Left ventricle myocardium inferior (tissue), 1 donor: Measurements from ENCODE around the gene SEMA4C. TPM values are rescaled to one million over a fixed set of nuclear protein-coding genes. Genes with fewer than 3 reads are reported as not detected.

Experiments used
- DNase-seq: peaks from one replicate; pipeline ENCODE4 v3.0.0-alpha.2; 2020
- H3K27ac ChIP-seq: fragments of 200-600 bp; replicated peaks from 2 replicates; pipeline ENCODE4 v1.8.0; 2021
- H3K27me3 ChIP-seq: fragments of 200-600 bp; 2 replicates; pipeline ENCODE4 v1.8.0; 2021; ENCODE audit warnings: low read depth
- H3K36me3 ChIP-seq: fragments of 200-600 bp; 2 replicates; pipeline ENCODE4 v1.8.0; 2021
- H3K4me1 ChIP-seq: fragments of 200-600 bp; 2 replicates; pipeline ENCODE4 v1.8.0; 2021
- H3K4me3 ChIP-seq: fragments of 200-600 bp; 2 replicates; pipeline ENCODE4 v1.8.0; 2021; ENCODE audit warnings: mild to moderate bottlenecking, moderate library complexity
- H3K9me3 ChIP-seq: fragments of 200-600 bp; replicated peaks from 2 replicates; pipeline ENCODE4 v1.8.0; 2021
- intact Hi-C: fragments of 100-400 bp; cut with micrococcal nuclease; formaldehyde crosslinking; loops from one replicate; pipeline ENCODE4 v1.11.0; 2022
- total RNA-seq: library from RNA; stranded (reverse); fragmentation: NEBNext Ultra II Directional; extraction: Animal tissue kit (Norgen Biotek cat#: 25700); gene quantifications from one replicate; pipeline ENCODE4 v1.2.1, GENCODE V29; 2021
- TF ChIP-seq, protein P1 (sequence below): fragments of 200-600 bp; IDR thresholded peaks from 2 replicates; pipeline ENCODE4 v1.8.0; 2021; ENCODE audit warnings: antibody characterized with exemption, mild to moderate bottlenecking, borderline replicate concordance
- donor health status: DM: no; HTN: yes; CAD: no; lungs with severe emphysema.

Gene SEMA4C
- total RNA-seq, 1 donor from 2014 or later = 16.6 TPM

GRCh38 chr2:96878171-96878570 is 8.3 kb upstream of the SEMA4C start:
- intact Hi-C loops = no loop called here
- H3K4me1 ChIP-seq = peaks cover 43% of the 10 kb centered on the region
- H3K27me3 ChIP-seq = no peaks in the 10 kb centered on the region
- H3K27ac ChIP-seq = no peak overlapping the region
- TF ChIP-seq, protein P1, sequence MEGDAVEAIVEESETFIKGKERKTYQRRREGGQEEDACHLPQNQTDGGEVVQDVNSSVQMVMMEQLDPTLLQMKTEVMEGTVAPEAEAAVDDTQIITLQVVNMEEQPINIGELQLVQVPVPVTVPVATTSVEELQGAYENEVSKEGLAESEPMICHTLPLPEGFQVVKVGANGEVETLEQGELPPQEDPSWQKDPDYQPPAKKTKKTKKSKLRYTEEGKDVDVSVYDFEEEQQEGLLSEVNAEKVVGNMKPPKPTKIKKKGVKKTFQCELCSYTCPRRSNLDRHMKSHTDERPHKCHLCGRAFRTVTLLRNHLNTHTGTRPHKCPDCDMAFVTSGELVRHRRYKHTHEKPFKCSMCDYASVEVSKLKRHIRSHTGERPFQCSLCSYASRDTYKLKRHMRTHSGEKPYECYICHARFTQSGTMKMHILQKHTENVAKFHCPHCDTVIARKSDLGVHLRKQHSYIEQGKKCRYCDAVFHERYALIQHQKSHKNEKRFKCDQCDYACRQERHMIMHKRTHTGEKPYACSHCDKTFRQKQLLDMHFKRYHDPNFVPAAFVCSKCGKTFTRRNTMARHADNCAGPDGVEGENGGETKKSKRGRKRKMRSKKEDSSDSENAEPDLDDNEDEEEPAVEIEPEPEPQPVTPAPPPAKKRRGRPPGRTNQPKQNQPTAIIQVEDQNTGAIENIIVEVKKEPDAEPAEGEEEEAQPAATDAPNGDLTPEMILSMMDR = no peak
- no peaks in the 10 kb centered on the region for H3K9me3 ChIP-seq
- no peak overlapping the region for H3K4me3 ChIP-seq
- H3K36me3 ChIP-seq = no peaks in the 10 kb centered on the region
- DNase-seq = no peak

GRCh38 chr2:96877631-96878092 is 7.8 kb upstream of the SEMA4C start:
- no peak overlapping the region for H3K4me3 ChIP-seq
- no peak for DNase-seq
- H3K4me1 ChIP-seq = peaks cover 47% of the 10 kb centered on the region
- TF ChIP-seq, protein P1 = no peak
- no peaks in the 10 kb centered on the region for H3K27me3 ChIP-seq
- no peaks in the 10 kb centered on the region for H3K36me3 ChIP-seq
- no peak overlapping the region for H3K27ac ChIP-seq
- intact Hi-C loops = no loop called here
- H3K9me3 ChIP-seq = no peaks in the 10 kb centered on the region

- H3K36me3 ChIP-seq = no peaks in the 10 kb centered on the region
- H3K9me3 ChIP-seq = no peaks in the 10 kb centered on the region
- no peak overlapping the region for H3K4me3 ChIP-seq
- H3K27me3 ChIP-seq = no peaks in the 10 kb centered on the region
- intact Hi-C loops = no loop called here
- no peak overlapping the region for H3K27ac ChIP-seq
- TF ChIP-seq, protein P1 = no peak
- DNase-seq = no peak
- peaks cover 48% of the 10 kb centered on the region for H3K4me1 ChIP-seq
Measured at GRCh38 chr2:96877042-96877451, 7.2 kb upstream of the SEMA4C start.

- no peak for DNase-seq
- intact Hi-C loops = no loop called here
Measured at GRCh38 chr2:96876269-96877041, 6.6 kb upstream of the SEMA4C start.

DNA sequence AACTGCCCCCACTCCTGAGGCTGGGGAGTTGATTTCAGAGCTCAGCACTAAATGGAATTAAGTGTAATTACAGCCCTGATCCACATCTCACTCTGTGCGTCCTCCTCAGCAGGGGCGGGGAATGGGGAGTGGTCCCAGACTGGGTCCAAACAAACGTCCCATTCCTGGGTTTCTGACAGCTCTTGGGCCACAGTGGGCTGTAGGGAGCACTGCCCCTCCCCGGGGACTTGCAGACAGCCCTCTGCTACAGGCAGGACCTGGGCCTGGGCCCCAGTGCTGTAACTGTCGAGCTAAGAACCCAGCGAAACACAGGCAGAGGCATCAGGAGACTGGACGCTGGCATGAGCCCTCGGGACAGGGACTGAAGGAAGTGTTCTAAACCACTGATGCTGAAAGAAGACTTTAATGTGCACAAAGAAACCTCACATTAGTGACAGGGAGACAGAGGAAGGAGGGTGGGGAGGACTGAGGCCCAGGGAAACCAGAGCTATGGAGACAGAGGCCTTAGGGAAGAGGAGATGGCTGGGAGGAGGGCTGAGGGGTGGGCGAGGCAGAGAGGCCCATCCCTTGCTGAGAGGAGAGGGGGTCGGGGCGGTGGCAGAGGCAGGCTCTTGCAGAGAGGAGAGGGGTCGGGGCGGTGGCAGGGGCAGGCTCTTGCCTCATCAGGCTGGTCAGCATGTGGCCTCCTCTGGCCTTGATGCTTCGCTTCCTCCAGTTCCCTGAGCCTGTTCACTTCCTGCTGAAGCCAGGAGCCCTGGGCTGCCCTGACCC is 5.8 kb upstream of the SEMA4C start:
- intact Hi-C loops = no loop called here
- Histone ChIP-seq H3K27me3 (no peaks in the 10 kb centered on the region), H3K4me1 (peaks cover 49% of the 10 kb centered on the region), H3K4me3 (no peak overlapping the region), H3K9me3 (no peaks in the 10 kb centered on the region), H3K36me3 (no peaks in the 10 kb centered on the region), H3K27ac (peak overlapping the region; percentile 38)
- TF ChIP-seq, protein P1 = no peak
- DNase-seq = no peak

More at GRCh38 chr2:96876269-96877041, 6.6 kb upstream of the SEMA4C start:
- Histone ChIP-seq H3K9me3 (no peaks in the 10 kb centered on the region), H3K4me1 (peaks cover 48% of the 10 kb centered on the region), H3K36me3 (no peaks in the 10 kb centered on the region), H3K27ac (no peak overlapping the region), H3K4me3 (no peak overlapping the region), H3K27me3 (no peaks in the 10 kb centered on the region)
- TF ChIP-seq, protein P1 = no peak
